ENCODE measurements around the gene SLC38A1. TPM values are rescaled to one million over a fixed set of nuclear protein-coding genes. Genes with fewer than 3 reads are reported as not detected.
"Not testable (repeated sequence)": the region's sequence is repeated elsewhere in the genome, so short reads cannot be mapped to it uniquely, and the experiment has no call there.

SLC38A1 gene
- 63.2 TPM for total RNA-seq

DNA sequence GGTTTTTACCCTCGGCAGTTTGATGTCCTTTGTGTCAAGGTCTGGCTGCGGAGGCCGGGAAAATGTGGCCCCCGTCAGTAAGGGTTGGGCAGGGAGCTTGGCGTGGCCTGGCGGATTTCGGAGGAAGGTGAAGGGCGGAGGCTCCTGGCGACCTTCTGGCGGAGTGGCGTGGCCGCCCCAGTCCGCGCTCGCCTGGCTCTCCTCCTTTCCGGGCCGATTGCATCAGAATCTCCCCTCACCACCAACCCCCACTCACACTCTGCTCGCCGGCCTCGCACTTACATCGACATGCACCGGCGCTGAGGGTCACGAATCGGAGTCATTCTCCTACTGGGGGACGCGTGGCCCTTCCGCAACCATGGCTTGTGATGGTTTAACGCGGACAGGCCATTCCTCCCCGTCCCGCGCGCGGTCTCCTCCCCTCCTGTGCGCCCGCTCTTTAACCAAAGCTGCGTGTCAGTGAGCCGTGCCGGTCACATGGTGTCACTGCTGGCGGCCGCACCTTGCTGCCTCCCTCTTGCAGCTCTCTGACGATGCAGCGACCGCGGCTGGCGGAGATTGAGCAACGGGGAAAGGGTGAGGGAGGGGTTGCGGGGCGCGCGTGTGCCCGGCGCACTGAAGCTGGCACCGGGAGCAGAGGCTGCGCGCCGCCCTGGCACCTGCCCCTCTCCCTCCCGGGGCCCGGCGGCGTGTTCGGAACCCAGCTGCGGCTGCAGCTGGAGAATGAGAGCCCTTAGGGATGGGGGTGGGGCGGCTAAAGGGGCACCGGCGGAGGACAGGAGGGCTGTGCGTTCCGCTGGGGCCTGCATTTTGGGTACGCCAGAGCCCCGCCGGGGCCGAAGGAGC, at the start of gene SLC38A1:
SLC38A1 (minus strand) TSS at position 461 of the 846 bp plus-strand sequence. CDS start 29,243 bp downstream, outside the sequence.
- H3K4me1 ChIP-seq (ENCODE audit: control insufficient read depth in 3 of 3, insufficient read depth in 3 of 3, low read length in 3 of 3): peaks cover 15 to 32% (median 22%) of the 10 kb centered on the region in 3 donors
- H3K27ac ChIP-seq (ENCODE audit: low read depth, low read length): peak within 1 kb of the TSS; percentile 49
- H3K4me3 ChIP-seq (ENCODE audit: low read length in 3 of 3): peak within 1 kb of the TSS; percentile 76 to 92 (median 87)
- peaks cover 2 to 37% (median 2%) of the 10 kb centered on the region in 3 donors for H3K27me3 ChIP-seq (ENCODE audit: control insufficient read depth in 3 of 3, insufficient read depth in 3 of 3, low read length in 3 of 3)
- H3K36me3 ChIP-seq (ENCODE audit: control insufficient read depth in 3 of 3, insufficient read depth in 3 of 3, low read length in 3 of 3): no peaks in the 10 kb centered on the region
- H3K9ac ChIP-seq (ENCODE audit: low read depth in 1 of 3, low read length in 3 of 3): peak within 1 kb of the TSS; percentile 69 to 92 (median 84)
- no peaks in the 10 kb centered on the region for H3K9me3 ChIP-seq (ENCODE audit: control insufficient read depth in 3 of 3, low read length in 3 of 3)

DNA sequence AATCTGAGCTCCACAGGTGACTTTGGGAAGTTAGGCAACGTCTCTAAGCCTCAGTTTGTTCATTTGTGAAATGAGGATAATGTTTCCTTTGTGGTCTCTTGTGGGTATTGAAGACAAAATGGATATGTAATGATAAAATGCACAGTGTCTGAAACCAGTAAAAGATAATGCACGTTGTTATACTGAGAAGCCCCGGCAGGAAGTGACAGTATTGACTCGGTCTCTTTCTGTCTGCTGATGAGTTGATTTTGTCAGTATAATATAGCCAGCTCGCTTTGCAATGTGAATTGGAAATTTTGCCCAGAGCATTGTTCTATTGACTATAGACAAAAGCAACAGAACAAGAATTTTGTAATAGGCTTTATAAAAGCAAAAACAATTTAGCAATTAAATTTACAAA, 49.2 kb upstream of the SLC38A1 start:
- Histone ChIP-seq H3K4me1 (ENCODE audit: control insufficient read depth in 3 of 3, insufficient read depth in 3 of 3, low read length in 3 of 3) (no peaks in the 10 kb centered on the region), H3K9ac (ENCODE audit: low read depth in 1 of 3, low read length in 3 of 3) (no peak overlapping the region), H3K27ac (ENCODE audit: low read depth, low read length) (no peak overlapping the region), H3K36me3 (ENCODE audit: control insufficient read depth in 3 of 3, insufficient read depth in 3 of 3, low read length in 3 of 3) (no peaks in the 10 kb centered on the region), H3K4me3 (ENCODE audit: low read length in 3 of 3) (no peak overlapping the region), H3K9me3 (ENCODE audit: control insufficient read depth in 3 of 3, low read length in 3 of 3) (no peaks in the 10 kb centered on the region), H3K27me3 (ENCODE audit: control insufficient read depth in 3 of 3, insufficient read depth in 3 of 3, low read length in 3 of 3) (no peaks in the 10 kb centered on the region)

DNA sequence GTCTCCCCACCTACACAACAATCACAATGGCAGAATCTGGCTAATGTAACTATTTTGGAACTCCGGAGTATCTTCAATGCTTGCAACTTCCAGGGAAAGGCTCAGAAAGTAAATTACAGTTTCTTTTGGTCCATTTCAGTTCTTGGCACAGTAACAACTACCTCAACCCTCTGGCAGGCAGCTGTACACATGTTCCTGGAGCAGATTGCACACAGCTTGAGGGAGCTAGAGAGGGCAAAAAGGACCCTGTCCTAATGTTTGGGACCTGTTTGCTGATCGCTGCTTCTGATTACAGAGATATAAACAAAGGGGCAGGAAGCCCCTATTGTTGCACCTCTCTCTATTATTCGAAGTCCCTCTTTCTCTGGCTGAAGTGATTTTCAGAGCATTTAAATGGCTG, 35.2 kb upstream of the SLC38A1 start:
- H3K27ac ChIP-seq (ENCODE audit: low read depth, low read length): no peak overlapping the region
- no peaks in the 10 kb centered on the region for H3K9me3 ChIP-seq (ENCODE audit: control insufficient read depth in 3 of 3, low read length in 3 of 3)
- H3K27me3 ChIP-seq (ENCODE audit: control insufficient read depth in 3 of 3, insufficient read depth in 3 of 3, low read length in 3 of 3): no peaks in the 10 kb centered on the region
- H3K4me3 ChIP-seq (ENCODE audit: low read length in 3 of 3): no peak overlapping the region
- no peaks in the 10 kb centered on the region for H3K36me3 ChIP-seq (ENCODE audit: control insufficient read depth in 3 of 3, insufficient read depth in 3 of 3, low read length in 3 of 3)
- no peak overlapping the region for H3K9ac ChIP-seq (ENCODE audit: low read depth in 1 of 3, low read length in 3 of 3)
- H3K4me1 ChIP-seq (ENCODE audit: control insufficient read depth in 3 of 3, insufficient read depth in 3 of 3, low read length in 3 of 3): peaks cover 0 to 2% (median 0%) of the 10 kb centered on the region in 3 donors

DNA sequence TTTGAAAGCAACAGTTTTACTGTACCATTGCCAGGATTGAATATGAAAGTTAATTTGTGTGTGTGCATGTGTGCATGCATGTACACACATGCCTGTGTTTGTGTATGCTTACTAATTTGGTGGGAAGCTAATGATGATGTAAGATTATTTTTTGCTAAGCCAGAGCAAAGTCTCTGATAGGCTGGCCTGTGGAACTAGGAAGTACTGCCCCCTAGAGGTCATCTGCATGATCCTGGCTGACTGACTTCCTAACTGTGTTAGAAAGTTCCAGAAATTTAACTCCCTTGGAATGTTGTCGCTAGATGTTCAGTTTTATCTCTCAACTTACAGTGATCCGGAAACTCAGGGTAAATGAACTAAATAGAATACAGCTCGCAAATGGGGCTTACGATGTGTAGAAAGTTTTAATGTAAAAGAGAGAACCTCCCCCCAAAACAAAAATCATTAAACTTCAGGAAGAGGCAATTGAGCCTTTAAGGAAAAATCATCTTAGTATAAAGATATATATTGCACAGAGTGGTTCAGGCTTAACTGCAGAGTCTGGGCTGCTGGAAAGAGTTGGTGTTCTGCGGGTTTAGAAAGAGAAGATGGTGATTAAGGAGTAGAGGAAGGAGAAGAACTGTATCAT, 34.3 kb upstream of the SLC38A1 start:
- Histone ChIP-seq H3K4me3 (ENCODE audit: low read length in 3 of 3) (no peak overlapping the region), H3K9ac (ENCODE audit: low read depth in 1 of 3, low read length in 3 of 3) (no peak overlapping the region), H3K4me1 (ENCODE audit: control insufficient read depth in 3 of 3, insufficient read depth in 3 of 3, low read length in 3 of 3) (peaks cover 0 to 2% (median 0%) of the 10 kb centered on the region in 3 donors), H3K27ac (ENCODE audit: low read depth, low read length) (no peak overlapping the region), H3K27me3 (ENCODE audit: control insufficient read depth in 3 of 3, insufficient read depth in 3 of 3, low read length in 3 of 3) (no peaks in the 10 kb centered on the region), H3K36me3 (ENCODE audit: control insufficient read depth in 3 of 3, insufficient read depth in 3 of 3, low read length in 3 of 3) (no peaks in the 10 kb centered on the region), H3K9me3 (ENCODE audit: control insufficient read depth in 3 of 3, low read length in 3 of 3) (no peaks in the 10 kb centered on the region)

DNA sequence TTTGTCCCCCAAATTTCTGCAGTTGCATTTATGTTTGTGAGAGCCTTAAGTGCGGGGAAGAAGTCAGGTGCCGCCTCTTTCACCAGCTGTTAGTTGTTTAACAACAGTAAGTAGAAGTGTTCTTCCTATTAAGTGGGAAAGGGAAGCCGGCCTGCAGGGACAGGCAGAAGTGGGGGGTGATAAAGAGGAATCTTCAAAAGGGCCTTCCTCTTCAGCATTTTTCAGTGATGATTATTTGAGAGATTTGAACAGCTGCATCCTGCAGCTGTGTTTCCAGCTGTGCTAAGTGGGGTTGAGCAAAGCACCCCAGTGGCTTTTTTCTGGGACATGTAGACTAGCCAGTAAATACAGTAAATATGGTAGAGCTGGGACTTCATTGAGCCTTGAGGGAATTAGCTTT, 32.1 kb upstream of the SLC38A1 start:
- Histone ChIP-seq H3K27me3 (ENCODE audit: control insufficient read depth in 3 of 3, insufficient read depth in 3 of 3, low read length in 3 of 3) (no peaks in the 10 kb centered on the region), H3K27ac (ENCODE audit: low read depth, low read length) (no peak overlapping the region), H3K9ac (ENCODE audit: low read depth in 1 of 3, low read length in 3 of 3) (no peak overlapping the region), H3K4me1 (ENCODE audit: control insufficient read depth in 3 of 3, insufficient read depth in 3 of 3, low read length in 3 of 3) (peaks cover 0 to 2% (median 0%) of the 10 kb centered on the region in 3 donors), H3K4me3 (ENCODE audit: low read length in 3 of 3) (no peak overlapping the region), H3K9me3 (ENCODE audit: control insufficient read depth in 3 of 3, low read length in 3 of 3) (no peaks in the 10 kb centered on the region), H3K36me3 (ENCODE audit: control insufficient read depth in 3 of 3, insufficient read depth in 3 of 3, low read length in 3 of 3) (no peaks in the 10 kb centered on the region)

DNA sequence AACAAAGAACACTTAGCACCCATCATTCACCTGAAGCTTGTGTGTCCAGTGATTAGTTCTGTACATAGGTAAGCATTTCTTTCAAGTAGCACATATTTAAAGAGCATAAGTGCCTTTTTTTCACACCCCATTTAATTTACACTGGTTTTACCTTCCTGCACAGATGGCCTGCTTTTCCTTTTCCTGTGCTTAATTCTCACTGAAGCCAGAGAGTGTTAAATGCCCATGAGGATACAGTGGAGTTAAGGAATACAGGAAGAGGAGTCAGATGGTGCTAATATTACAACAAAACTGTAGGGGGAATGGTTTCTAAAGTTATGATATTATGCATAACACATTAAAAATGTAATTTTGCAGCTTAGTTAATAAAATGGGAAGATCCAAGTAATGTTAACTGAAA, 31.0 kb upstream of the SLC38A1 start:
- no peaks in the 10 kb centered on the region for H3K36me3 ChIP-seq (ENCODE audit: control insufficient read depth in 3 of 3, insufficient read depth in 3 of 3, low read length in 3 of 3)
- no peaks in the 10 kb centered on the region for H3K27me3 ChIP-seq (ENCODE audit: control insufficient read depth in 3 of 3, insufficient read depth in 3 of 3, low read length in 3 of 3)
- H3K9me3 ChIP-seq (ENCODE audit: control insufficient read depth in 3 of 3, low read length in 3 of 3): no peaks in the 10 kb centered on the region
- no peak overlapping the region for H3K27ac ChIP-seq (ENCODE audit: low read depth, low read length)
- H3K4me3 ChIP-seq (ENCODE audit: low read length in 3 of 3): no peak overlapping the region
- no peak overlapping the region for H3K9ac ChIP-seq (ENCODE audit: low read depth in 1 of 3, low read length in 3 of 3)
- peaks cover 0 to 2% (median 0%) of the 10 kb centered on the region in 3 donors for H3K4me1 ChIP-seq (ENCODE audit: control insufficient read depth in 3 of 3, insufficient read depth in 3 of 3, low read length in 3 of 3)

DNA sequence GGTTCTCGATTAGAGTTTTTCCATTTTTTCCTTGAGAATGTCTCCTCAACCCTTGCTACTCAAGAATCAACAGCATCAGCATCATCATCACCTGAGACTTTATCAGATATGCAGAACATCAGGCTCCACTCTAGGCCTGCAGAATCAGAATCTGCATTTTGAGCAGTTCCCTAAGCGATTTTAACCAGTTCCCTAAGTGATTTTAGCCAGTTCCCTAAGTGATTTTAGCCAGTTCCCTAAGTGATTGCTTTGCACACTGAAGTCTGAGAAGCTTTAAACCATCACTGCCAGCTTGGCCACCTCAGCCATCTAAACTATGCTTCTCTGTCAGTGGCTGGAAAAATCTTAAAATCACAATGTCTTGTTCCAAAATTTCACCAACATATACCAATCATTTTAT, 29.4 kb upstream of the SLC38A1 start:
- Histone ChIP-seq H3K36me3 (ENCODE audit: control insufficient read depth in 3 of 3, insufficient read depth in 3 of 3, low read length in 3 of 3) (no peaks in the 10 kb centered on the region), H3K27me3 (ENCODE audit: control insufficient read depth in 3 of 3, insufficient read depth in 3 of 3, low read length in 3 of 3) (no peaks in the 10 kb centered on the region), H3K27ac (ENCODE audit: low read depth, low read length) (no peak overlapping the region), H3K4me1 (ENCODE audit: control insufficient read depth in 3 of 3, insufficient read depth in 3 of 3, low read length in 3 of 3) (no peaks in the 10 kb centered on the region), H3K9me3 (ENCODE audit: control insufficient read depth in 3 of 3, low read length in 3 of 3) (no peaks in the 10 kb centered on the region), H3K4me3 (ENCODE audit: low read length in 3 of 3) (no peak overlapping the region), H3K9ac (ENCODE audit: low read depth in 1 of 3, low read length in 3 of 3) (no peak overlapping the region)

DNA sequence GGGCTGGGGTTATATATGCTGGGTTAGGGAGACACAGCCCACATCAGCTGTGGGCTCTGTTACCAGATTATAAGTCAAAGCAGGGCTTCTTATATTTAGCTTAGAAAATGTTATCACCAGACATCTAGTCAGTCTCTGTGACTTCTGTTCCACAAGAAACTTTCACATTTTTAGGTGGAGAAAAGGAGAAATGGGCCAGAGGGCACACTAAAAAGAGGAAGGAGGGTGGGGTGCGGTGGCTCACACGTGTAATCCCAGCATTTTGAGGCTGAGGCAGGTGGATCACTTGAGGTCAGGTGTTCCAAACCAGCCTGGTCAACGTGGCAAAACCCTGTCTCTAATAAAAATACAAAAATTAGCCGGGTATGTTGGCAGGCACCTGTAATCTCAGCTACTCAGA, 28.0 kb upstream of the SLC38A1 start:
- Histone ChIP-seq H3K9ac (ENCODE audit: low read depth in 1 of 3, low read length in 3 of 3) (no peak overlapping the region), H3K36me3 (ENCODE audit: control insufficient read depth in 3 of 3, insufficient read depth in 3 of 3, low read length in 3 of 3) (no peaks in the 10 kb centered on the region), H3K27me3 (ENCODE audit: control insufficient read depth in 3 of 3, insufficient read depth in 3 of 3, low read length in 3 of 3) (no peaks in the 10 kb centered on the region), H3K4me3 (ENCODE audit: low read length in 3 of 3) (no peak overlapping the region), H3K4me1 (ENCODE audit: control insufficient read depth in 3 of 3, insufficient read depth in 3 of 3, low read length in 3 of 3) (no peaks in the 10 kb centered on the region), H3K27ac (ENCODE audit: low read depth, low read length) (no peak overlapping the region), H3K9me3 (ENCODE audit: control insufficient read depth in 3 of 3, low read length in 3 of 3) (no peaks in the 10 kb centered on the region)

DNA sequence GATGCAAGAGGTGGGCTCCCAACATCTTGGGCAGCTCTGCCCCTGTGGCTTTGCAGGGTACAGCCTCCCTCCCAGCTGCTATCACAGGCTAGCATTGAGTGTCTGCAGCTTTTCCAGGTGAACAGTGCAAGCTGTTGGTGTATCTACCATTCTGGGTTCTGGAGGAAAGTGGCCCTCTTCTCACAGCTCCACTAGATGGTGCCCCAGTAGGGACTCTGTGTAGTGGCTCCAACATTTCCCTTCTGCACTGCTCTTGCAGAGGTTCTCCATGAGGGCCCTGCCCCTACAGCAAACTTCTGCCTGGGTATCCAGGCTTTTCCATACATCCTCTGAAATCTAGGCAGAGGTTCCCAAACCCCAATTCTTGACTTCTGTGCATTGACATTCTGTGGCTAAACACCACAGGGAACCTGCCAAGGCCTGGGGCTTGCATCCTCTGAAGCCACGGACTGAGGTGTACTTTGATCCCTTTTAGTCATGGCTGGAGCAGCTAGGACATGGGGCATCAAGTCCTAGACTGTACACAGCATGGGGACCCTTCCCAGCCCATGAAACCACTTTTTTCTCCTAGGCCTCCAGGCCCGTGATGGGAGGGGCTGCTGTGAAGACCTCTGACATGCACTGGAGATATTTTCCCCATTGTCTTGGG, 24.0 kb upstream of the SLC38A1 start:
- Histone ChIP-seq H3K9me3 (ENCODE audit: control insufficient read depth in 3 of 3, low read length in 3 of 3) (no peaks in the 10 kb centered on the region), H3K9ac (ENCODE audit: low read depth in 1 of 3, low read length in 3 of 3) (no peak overlapping the region), H3K36me3 (ENCODE audit: control insufficient read depth in 3 of 3, insufficient read depth in 3 of 3, low read length in 3 of 3) (no peaks in the 10 kb centered on the region), H3K4me1 (ENCODE audit: control insufficient read depth in 3 of 3, insufficient read depth in 3 of 3, low read length in 3 of 3) (no peaks in the 10 kb centered on the region), H3K27me3 (ENCODE audit: control insufficient read depth in 3 of 3, insufficient read depth in 3 of 3, low read length in 3 of 3) (no peaks in the 10 kb centered on the region), H3K4me3 (ENCODE audit: low read length in 3 of 3) (no peak overlapping the region), H3K27ac (ENCODE audit: low read depth, low read length) (no peak overlapping the region)

DNA sequence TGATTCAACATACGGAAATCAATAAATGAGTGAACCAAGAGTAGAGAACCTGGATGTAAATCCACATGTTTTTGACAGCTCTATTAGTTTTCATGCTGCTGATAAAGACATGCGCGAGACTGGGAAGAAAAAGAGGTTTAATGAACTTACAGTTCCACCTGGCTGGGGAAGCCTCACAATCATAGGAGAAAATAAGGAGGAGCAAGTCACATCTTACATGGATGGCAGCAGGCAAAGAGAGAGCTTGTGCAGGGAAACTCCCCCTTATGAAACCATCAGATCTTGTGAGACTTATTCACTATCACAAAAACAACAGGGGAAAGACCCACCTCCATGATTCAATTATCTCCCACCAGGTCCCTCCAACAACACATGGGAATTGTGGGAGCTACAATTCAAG, 23.1 kb upstream of the SLC38A1 start:
- H3K27ac ChIP-seq (ENCODE audit: low read depth, low read length); H3K9me3 ChIP-seq (ENCODE audit: control insufficient read depth in 3 of 3, low read length in 3 of 3); H3K27me3 ChIP-seq (ENCODE audit: control insufficient read depth in 3 of 3, insufficient read depth in 3 of 3, low read length in 3 of 3); H3K4me3 ChIP-seq (ENCODE audit: low read length in 3 of 3); H3K4me1 ChIP-seq (ENCODE audit: control insufficient read depth in 3 of 3, insufficient read depth in 3 of 3, low read length in 3 of 3); H3K9ac ChIP-seq (ENCODE audit: low read depth in 1 of 3, low read length in 3 of 3); H3K36me3 ChIP-seq (ENCODE audit: control insufficient read depth in 3 of 3, insufficient read depth in 3 of 3, low read length in 3 of 3): not testable (repeated sequence)
